Islet precursor cell (in vitro differentiated cells): ENCODE results near the gene KIF23.

Experiments
- DNase-seq: peaks from one replicate; pipeline ENCODE4 v3.0.0-alpha.2; 2018

Gene KIF23

DNA sequence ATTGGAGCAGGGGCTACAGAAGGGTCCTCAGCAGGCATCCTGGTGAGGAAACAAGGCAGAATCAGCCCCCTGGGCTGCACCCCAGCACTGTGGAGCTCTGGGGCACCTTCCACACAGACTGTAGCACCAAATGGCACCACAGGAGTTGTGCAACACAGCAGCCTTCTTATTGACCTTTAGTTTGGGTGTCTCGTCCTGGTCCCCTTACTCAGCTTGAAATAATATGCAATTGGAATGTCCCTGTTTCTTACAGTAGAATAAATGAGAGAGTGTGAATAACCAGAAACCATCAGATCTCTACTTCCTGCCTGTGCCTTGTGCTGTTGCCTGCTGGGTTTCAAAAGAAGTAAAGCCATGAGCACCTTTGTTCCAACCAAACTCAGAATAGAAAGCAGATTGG, 82.9 kb downstream of the KIF23 start:
- peak; percentile 8 for DNase-seq

DNA sequence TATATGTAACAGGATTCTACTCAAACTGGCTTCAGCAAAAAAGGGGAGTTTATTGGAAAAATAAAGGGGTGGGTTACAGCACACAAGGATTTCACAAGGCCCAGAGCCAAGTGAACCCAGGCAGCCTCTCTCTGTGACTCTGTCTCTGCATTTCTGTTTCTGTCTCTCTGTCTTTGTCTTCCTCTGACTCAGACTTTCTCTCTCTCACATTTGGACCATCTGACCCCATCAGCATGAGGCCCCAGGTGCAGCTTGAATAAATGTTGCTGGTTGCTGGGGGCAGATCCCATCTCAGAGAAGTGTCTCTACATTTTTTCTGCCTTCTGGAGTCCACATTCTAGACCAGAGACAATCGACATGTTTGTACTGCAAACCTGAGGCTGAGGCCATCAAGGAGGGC, 83.5 kb downstream of the KIF23 start:
- peak; percentile 43 for DNase-seq
